ENCODE measurements around the gene GLT8D1.

Gene GLT8D1

GRCh38 chr3:52695798-52696671 is 9.6 kb downstream of the GLT8D1 start:
- no peak overlapping the region for H3K4me3 ChIP-seq (ENCODE audit: low read depth, low read length)
- no peaks in the 10 kb centered on the region for H3K4me1 ChIP-seq (ENCODE audit: control insufficient read depth, insufficient read depth, low read length)
- CTCF ChIA-PET: interaction anchor here (0.9 kb wide), 1 partner anchor 9 kb away, joined by 4 read pairs; no protein-coding TSS in a partner anchor
- no peak overlapping the region for H3K27ac ChIP-seq (ENCODE audit: extremely low read depth, low read depth, low read length)
- peaks cover 14 to 89% of the 10 kb centered on the region in 2 experiments for H3K36me3 ChIP-seq (ENCODE audit: control insufficient read depth in 2 of 2, insufficient read depth in 1 of 2, low read length in 2 of 2)
- H3K9me3 ChIP-seq (ENCODE audit: control insufficient read depth, insufficient read depth, low read depth, low read length): no peaks in the 10 kb centered on the region
- TF ChIP-seq ZNF416 (tag by site-specific recombination; IDR thresholded peaks at IDR 0.05) (no peak), ZNF600 (tag by site-specific recombination; IDR thresholded peaks at IDR 0.05) (no peak), ZNF518A (tag by site-specific recombination; conservative IDR thresholded peaks at IDR 0.05; ENCODE audit: low read depth) (no peak), ATF2 (tag by site-specific recombination; IDR thresholded peaks at IDR 0.05; ENCODE audit: low read depth) (no peak), KLF7 (tag by site-specific recombination; IDR thresholded peaks at IDR 0.05; ENCODE audit: borderline replicate concordance) (no peak), ZNF24 (tag by site-specific recombination; IDR thresholded peaks at IDR 0.05) (no peak), ZFP3 (tag by site-specific recombination; IDR thresholded peaks at IDR 0.05; ENCODE audit: low read depth) (no peak), ZNF660 (tag by site-specific recombination; IDR thresholded peaks at IDR 0.05) (no peak), ZNF239 (tag by site-specific recombination; IDR thresholded peaks at IDR 0.05) (no peak), ZBTB17 (tag by site-specific recombination; IDR thresholded peaks at IDR 0.05) (no peak), ZNF768 (tag by site-specific recombination; IDR thresholded peaks at IDR 0.05) (no peak), ZNF366 (tag by site-specific recombination; conservative IDR thresholded peaks at IDR 0.05) (no peak)
- TF ChIP-seq, protein P1, sequence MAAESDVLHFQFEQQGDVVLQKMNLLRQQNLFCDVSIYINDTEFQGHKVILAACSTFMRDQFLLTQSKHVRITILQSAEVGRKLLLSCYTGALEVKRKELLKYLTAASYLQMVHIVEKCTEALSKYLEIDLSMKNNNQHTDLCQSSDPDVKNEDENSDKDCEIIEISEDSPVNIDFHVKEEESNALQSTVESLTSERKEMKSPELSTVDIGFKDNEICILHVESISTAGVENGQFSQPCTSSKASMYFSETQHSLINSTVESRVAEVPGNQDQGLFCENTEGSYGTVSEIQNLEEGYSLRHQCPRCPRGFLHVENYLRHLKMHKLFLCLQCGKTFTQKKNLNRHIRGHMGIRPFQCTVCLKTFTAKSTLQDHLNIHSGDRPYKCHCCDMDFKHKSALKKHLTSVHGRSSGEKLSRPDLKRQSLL (tag by site-specific recombination; IDR thresholded peaks at IDR 0.05): no peak
- TF ChIP-seq, protein P2, sequence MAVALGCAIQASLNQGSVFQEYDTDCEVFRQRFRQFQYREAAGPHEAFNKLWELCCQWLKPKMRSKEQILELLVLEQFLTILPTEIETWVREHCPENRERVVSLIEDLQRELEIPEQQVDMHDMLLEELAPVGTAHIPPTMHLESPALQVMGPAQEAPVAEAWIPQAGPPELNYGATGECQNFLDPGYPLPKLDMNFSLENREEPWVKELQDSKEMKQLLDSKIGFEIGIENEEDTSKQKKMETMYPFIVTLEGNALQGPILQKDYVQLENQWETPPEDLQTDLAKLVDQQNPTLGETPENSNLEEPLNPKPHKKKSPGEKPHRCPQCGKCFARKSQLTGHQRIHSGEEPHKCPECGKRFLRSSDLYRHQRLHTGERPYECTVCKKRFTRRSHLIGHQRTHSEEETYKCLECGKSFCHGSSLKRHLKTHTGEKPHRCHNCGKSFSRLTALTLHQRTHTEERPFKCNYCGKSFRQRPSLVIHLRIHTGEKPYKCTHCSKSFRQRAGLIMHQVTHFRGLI (tag by site-specific recombination; IDR thresholded peaks at IDR 0.05): no peak
- TF ChIP-seq, protein P3, sequence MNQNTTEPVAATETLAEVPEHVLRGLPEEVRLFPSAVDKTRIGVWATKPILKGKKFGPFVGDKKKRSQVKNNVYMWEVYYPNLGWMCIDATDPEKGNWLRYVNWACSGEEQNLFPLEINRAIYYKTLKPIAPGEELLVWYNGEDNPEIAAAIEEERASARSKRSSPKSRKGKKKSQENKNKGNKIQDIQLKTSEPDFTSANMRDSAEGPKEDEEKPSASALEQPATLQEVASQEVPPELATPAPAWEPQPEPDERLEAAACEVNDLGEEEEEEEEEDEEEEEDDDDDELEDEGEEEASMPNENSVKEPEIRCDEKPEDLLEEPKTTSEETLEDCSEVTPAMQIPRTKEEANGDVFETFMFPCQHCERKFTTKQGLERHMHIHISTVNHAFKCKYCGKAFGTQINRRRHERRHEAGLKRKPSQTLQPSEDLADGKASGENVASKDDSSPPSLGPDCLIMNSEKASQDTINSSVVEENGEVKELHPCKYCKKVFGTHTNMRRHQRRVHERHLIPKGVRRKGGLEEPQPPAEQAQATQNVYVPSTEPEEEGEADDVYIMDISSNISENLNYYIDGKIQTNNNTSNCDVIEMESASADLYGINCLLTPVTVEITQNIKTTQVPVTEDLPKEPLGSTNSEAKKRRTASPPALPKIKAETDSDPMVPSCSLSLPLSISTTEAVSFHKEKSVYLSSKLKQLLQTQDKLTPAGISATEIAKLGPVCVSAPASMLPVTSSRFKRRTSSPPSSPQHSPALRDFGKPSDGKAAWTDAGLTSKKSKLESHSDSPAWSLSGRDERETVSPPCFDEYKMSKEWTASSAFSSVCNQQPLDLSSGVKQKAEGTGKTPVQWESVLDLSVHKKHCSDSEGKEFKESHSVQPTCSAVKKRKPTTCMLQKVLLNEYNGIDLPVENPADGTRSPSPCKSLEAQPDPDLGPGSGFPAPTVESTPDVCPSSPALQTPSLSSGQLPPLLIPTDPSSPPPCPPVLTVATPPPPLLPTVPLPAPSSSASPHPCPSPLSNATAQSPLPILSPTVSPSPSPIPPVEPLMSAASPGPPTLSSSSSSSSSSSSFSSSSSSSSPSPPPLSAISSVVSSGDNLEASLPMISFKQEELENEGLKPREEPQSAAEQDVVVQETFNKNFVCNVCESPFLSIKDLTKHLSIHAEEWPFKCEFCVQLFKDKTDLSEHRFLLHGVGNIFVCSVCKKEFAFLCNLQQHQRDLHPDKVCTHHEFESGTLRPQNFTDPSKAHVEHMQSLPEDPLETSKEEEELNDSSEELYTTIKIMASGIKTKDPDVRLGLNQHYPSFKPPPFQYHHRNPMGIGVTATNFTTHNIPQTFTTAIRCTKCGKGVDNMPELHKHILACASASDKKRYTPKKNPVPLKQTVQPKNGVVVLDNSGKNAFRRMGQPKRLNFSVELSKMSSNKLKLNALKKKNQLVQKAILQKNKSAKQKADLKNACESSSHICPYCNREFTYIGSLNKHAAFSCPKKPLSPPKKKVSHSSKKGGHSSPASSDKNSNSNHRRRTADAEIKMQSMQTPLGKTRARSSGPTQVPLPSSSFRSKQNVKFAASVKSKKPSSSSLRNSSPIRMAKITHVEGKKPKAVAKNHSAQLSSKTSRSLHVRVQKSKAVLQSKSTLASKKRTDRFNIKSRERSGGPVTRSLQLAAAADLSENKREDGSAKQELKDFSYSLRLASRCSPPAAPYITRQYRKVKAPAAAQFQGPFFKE (tag by site-specific recombination; IDR thresholded peaks at IDR 0.05; ENCODE audit: borderline replicate concordance): no peak
- TF ChIP-seq, protein P4, sequence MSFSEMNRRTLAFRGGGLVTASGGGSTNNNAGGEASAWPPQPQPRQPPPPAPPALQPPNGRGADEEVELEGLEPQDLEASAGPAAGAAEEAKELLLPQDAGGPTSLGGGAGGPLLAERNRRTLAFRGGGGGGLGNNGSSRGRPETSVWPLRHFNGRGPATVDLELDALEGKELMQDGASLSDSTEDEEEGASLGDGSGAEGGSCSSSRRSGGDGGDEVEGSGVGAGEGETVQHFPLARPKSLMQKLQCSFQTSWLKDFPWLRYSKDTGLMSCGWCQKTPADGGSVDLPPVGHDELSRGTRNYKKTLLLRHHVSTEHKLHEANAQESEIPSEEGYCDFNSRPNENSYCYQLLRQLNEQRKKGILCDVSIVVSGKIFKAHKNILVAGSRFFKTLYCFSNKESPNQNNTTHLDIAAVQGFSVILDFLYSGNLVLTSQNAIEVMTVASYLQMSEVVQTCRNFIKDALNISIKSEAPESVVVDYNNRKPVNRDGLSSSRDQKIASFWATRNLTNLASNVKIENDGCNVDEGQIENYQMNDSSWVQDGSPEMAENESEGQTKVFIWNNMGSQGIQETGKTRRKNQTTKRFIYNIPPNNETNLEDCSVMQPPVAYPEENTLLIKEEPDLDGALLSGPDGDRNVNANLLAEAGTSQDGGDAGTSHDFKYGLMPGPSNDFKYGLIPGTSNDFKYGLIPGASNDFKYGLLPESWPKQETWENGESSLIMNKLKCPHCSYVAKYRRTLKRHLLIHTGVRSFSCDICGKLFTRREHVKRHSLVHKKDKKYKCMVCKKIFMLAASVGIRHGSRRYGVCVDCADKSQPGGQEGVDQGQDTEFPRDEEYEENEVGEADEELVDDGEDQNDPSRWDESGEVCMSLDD (tag by site-specific recombination; IDR thresholded peaks at IDR 0.05): no peak
- POLR2A ChIA-PET: interaction anchor here (1.1 to 2.0 kb wide), 3 partner anchors 9 to 11 kb away, joined by 3 to 8 read pairs (median 3); partner anchors contain the start of genes GLT8D1 and SPCS1
